LNCaP clone FGC (cell line): ENCODE measurements around the gene QPCT.
"Not testable (repeated sequence)": the region's sequence is repeated elsewhere in the genome, so short reads cannot be mapped to it uniquely, and the experiment has no call there.

ENCODE experiments used
- DNase-seq: peaks from one replicate; pipeline ENCODE4 v3.0.0-alpha.2; 2011; ENCODE audit warnings: low read depth
- H3K4me3 ChIP-seq: 2 replicates; pipeline ENCODE4 v1.5.1; 2011; ENCODE audit warnings: mild to moderate bottlenecking, low read depth, low read length, control low read depth
- TF ChIP-seq, protein P1 (sequence below): IDR thresholded peaks from 2 replicates; pipeline ENCODE4 v1.5.1; 2012; ENCODE audit warnings: mild to moderate bottlenecking; ENCODE audit not compliant: control insufficient read depth, insufficient read depth; ENCODE audit errors: extremely low read depth

QPCT gene

DNA sequence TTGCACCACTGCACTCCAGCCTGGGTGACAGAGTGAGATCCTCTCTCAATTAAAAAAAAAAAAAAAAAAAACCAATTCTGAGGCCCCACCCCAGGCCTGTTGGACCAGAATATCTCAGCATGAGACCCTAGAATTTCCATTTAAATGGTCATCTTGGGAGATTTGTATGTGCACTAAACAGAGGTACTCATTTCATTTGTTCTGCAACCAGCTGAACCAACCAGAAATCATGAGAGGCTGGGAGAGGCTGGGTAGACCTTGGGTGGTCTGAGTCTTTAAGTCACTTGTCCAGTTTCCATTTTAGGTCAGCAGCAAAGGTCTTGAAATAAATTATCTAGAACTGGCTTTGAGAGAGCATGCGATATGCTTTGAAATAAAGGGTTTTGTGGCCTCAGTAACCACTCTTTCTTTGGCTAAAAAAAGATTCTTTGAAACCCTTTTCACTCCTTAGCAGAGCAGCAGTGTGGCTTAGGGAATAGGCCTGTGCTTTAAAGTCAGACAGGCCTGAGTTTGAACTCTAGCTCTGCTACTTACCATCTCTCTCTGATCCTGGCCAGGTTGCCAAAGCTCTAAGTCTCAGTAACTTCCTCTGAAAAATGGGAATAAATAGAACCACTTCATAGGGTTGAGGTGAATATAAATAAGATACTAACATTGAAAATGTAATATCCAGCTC lies 52.6 kb downstream of the QPCT start:
- no peak for DNase-seq
- TF ChIP-seq, protein P1, sequence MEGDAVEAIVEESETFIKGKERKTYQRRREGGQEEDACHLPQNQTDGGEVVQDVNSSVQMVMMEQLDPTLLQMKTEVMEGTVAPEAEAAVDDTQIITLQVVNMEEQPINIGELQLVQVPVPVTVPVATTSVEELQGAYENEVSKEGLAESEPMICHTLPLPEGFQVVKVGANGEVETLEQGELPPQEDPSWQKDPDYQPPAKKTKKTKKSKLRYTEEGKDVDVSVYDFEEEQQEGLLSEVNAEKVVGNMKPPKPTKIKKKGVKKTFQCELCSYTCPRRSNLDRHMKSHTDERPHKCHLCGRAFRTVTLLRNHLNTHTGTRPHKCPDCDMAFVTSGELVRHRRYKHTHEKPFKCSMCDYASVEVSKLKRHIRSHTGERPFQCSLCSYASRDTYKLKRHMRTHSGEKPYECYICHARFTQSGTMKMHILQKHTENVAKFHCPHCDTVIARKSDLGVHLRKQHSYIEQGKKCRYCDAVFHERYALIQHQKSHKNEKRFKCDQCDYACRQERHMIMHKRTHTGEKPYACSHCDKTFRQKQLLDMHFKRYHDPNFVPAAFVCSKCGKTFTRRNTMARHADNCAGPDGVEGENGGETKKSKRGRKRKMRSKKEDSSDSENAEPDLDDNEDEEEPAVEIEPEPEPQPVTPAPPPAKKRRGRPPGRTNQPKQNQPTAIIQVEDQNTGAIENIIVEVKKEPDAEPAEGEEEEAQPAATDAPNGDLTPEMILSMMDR: no peak
- no peak overlapping the region for H3K4me3 ChIP-seq

GRCh38 chr2:37398990-37399389 lies 54.6 kb downstream of the QPCT start:
- DNase-seq: no peak
- no peak overlapping the region for H3K4me3 ChIP-seq
- TF ChIP-seq, protein P1: no peak

- TF ChIP-seq, protein P1: no peak
- DNase-seq: no peak
- no peak overlapping the region for H3K4me3 ChIP-seq
Measured at GRCh38 chr2:37400041-37400440, 55.6 kb downstream of the QPCT start.

DNA sequence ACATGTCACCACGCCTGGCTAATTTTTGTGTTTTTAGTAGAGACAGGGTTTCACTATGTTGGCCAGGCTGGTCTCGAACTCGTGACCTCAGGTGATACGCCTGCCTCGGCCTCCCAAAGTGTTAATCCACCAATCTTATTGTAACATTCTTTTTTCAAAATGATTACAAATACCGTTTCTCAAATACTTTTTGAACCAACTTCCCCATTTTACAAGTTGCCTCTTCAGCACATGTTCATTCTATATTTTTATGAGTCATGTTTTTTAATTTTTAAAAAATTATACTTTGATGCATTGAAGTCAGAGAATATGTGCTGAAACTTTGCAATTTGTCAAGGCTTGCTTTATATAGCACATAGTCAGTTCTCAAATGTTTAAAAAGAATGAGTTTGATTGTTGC lies 58.2 kb downstream of the QPCT start:
- DNase-seq: no peak
- TF ChIP-seq, protein P1: no peak
- no peak overlapping the region for H3K4me3 ChIP-seq

DNA sequence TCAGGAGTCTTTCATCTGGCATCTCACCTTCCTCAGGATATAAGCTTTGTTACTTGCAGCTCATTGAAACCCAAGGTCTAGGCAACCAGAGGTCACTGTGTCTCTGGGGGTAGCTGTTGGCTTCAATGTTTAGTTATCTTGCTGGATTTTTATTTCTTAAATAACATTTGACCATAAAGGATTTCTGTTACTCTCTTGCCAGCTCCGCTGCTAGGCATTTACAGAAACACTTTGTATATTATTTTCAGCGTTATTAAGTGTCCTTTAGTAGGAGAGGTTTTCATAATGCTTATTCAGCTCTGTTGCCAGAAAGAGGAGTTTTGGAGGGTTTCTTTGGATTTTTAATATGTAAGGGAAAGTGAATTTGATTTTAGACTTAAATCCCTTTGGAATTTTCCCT lies 61.4 kb downstream of the QPCT start:
- TF ChIP-seq, protein P1: no peak
- no peak for DNase-seq

GRCh38 chr2:37412231-37412630 lies 67.8 kb downstream of the QPCT start:
- TF ChIP-seq, protein P1: no peak
- no peak overlapping the region for H3K4me3 ChIP-seq
- DNase-seq: no peak

More for the DNA sequence above, 61.4 kb downstream of the QPCT start:
- H3K4me3 ChIP-seq: no peak overlapping the region

DNA sequence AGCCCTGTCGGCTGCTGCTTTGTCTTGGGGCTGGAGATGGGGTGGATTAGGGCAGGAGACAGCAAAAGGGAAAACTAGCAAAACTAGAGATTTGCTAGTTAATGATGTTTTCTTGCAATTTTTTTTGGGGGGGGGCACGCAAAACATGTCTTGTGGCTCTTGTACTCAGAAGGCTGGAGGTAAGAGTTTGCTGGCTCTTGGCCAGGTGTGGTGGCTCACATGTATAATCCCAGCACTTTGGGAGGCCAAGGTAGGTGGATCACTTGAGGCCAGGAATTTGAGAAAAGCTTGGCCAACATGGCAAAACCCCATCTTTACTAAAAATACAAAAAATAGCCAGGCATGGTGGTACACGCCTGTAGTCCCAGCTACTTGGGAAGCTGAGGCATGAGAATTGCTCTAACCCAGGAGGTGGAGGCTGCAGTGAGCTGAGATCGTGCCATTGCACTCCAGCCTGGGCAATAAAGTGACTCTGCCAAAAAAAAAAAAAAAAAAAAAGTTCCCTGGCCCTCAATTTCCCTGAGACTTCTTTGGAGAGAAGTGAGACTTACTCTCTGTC lies 69.6 kb downstream of the QPCT start:
- not testable (repeated sequence) for DNase-seq, H3K4me3 ChIP-seq
